MM.1S (cell line): ENCODE measurements around the gene EPM2AIP1.
A peak's percentile ranks its signal among the peaks of the same experiment; 100 is the strongest.

ENCODE experiments used
- DNase-seq: peaks from one replicate; pipeline ENCODE4 v3.0.0-alpha.2; 2015
- H2AFZ ChIP-seq: fragments of 300-600 bp; sonication (generic); 2 replicates; pipeline ENCODE4 v1.6.0; 2016; ENCODE audit warnings: antibody characterized with exemption, low read length
- H3F3A ChIP-seq: fragments of 300-600 bp; sonication (generic); 2 replicates; pipeline ENCODE4 v1.6.1; 2016; ENCODE audit warnings: mild to moderate bottlenecking, antibody characterized with exemption, low read length, moderate library complexity, mixed read lengths; ENCODE audit not compliant: insufficient read depth
- H3K27ac ChIP-seq: fragments of 300-600 bp; sonication (generic); 2 replicates; pipeline ENCODE4 v1.5.1; 2016; ENCODE audit warnings: mild to moderate bottlenecking, low read length
- H3K27me3 ChIP-seq: fragments of 300-600 bp; sonication (generic); replicated peaks from 2 replicates; pipeline ENCODE4 v1.6.0; 2016; ENCODE audit warnings: low read length; ENCODE audit not compliant: insufficient read depth
- H3K36me3 ChIP-seq: fragments of 300-600 bp; sonication (generic); replicated peaks from 2 replicates; pipeline ENCODE4 v1.6.1; 2016; ENCODE audit warnings: mild to moderate bottlenecking, low read length, mixed read lengths; ENCODE audit not compliant: insufficient read depth
- H3K4me1 ChIP-seq: fragments of 300-600 bp; sonication (generic); 2 replicates; pipeline ENCODE4 v1.6.1; 2016; ENCODE audit warnings: low read length, mixed read lengths
- H3K4me2 ChIP-seq: fragments of 300-600 bp; sonication (generic); 2 replicates; pipeline ENCODE4 v1.6.0; 2016; ENCODE audit warnings: low read depth, low read length
- H3K4me3 ChIP-seq: fragments of 300-600 bp; sonication (generic); 2 replicates; pipeline ENCODE4 v1.5.1; 2016; ENCODE audit warnings: low read length, mixed read lengths
- H3K79me2 ChIP-seq: fragments of 300-600 bp; sonication (generic); 2 replicates; pipeline ENCODE4 v1.6.1; 2016; ENCODE audit warnings: mixed run types, low read length, mixed read lengths
- H3K9ac ChIP-seq: fragments of 300-600 bp; sonication (generic); 2 replicates; pipeline ENCODE4 v1.6.1; 2016; ENCODE audit warnings: low read length, mixed read lengths
- H3K9me2 ChIP-seq: fragments of 300-600 bp; sonication (generic); replicated peaks from 2 replicates; pipeline ENCODE4 v1.6.1; 2016; ENCODE audit warnings: mild to moderate bottlenecking, low read length, mixed read lengths; ENCODE audit not compliant: insufficient read depth
- H3K9me3 ChIP-seq: fragments of 300-600 bp; sonication (generic); replicated peaks from 2 replicates; pipeline ENCODE4 v1.6.1; 2016; ENCODE audit warnings: mild to moderate bottlenecking, low read length, mixed read lengths; ENCODE audit not compliant: insufficient read depth
- H4K20me1 ChIP-seq: fragments of 300-600 bp; sonication (generic); 2 replicates; pipeline ENCODE4 v1.6.1; 2016; ENCODE audit warnings: mild to moderate bottlenecking, low read length, moderate library complexity, mixed read lengths; ENCODE audit not compliant: insufficient read depth
- CTCF ChIP-seq: fragments of 300-600 bp; sonication (generic); IDR thresholded peaks from 2 replicates; pipeline ENCODE4 v1.5.1; 2016; ENCODE audit warnings: antibody characterized with exemption, low read length, mixed read lengths
- EZH2 ChIP-seq: fragments of 300-600 bp; sonication (generic); optimal IDR thresholded peaks from 2 replicates; pipeline ENCODE3; 2017; ENCODE audit warnings: low read depth, mild to moderate bottlenecking, antibody characterized with exemption, low read length, mixed read lengths
- EZH2phosphoT487 ChIP-seq: fragments of 300-600 bp; sonication (generic); IDR thresholded peaks from 2 replicates; pipeline ENCODE4 v1.6.1; 2018; ENCODE audit warnings: antibody characterized with exemption, low read length

The EPM2AIP1 gene

GRCh38 chr3:37014620-37015019 is 21.7 kb upstream of the EPM2AIP1 start:
- Histone ChIP-seq H2AFZ (no peak overlapping the region), H3K9me2 (no peaks in the 10 kb centered on the region), H3K36me3 (peaks cover 3% of the 10 kb centered on the region; the same call in 1 of the 2 replicates), H3K4me2 (no peak overlapping the region), H3K4me3 (no peak overlapping the region), H3F3A (no peaks in the 10 kb centered on the region), H3K27me3 (no peaks in the 10 kb centered on the region), H4K20me1 (no peaks in the 10 kb centered on the region), H3K27ac (no peak overlapping the region), H3K4me1 (no peaks in the 10 kb centered on the region), H3K9ac (no peak overlapping the region), H3K79me2 (no peaks in the 10 kb centered on the region), H3K9me3 (no peaks in the 10 kb centered on the region)
- DNase-seq: no peak
- TF ChIP-seq EZH2phosphoT487 (no peak), CTCF (no peak), EZH2 (no peak)

GRCh38 chr3:36993326-36994283 is 674 bp upstream of the EPM2AIP1 start, which contains the start of gene MLH1:
Gene MLH1, plus strand, starts transcription at chr3:36993518. Its CDS starts 30 bp downstream, at chr3:36993548.
- H3K9me3 ChIP-seq: no peaks in the 10 kb centered on the region
- H3K4me3 ChIP-seq: peak within 1 kb of the TSS; percentile 75
- H3K9me2 ChIP-seq: no peaks in the 10 kb centered on the region
- peaks cover 15% of the 10 kb centered on the region for H3K36me3 ChIP-seq
- no peaks in the 10 kb centered on the region for H3K27me3 ChIP-seq
- no peaks in the 10 kb centered on the region for H3F3A ChIP-seq
- H3K79me2 ChIP-seq: peaks cover 29% of the 10 kb centered on the region
- peak within 1 kb of the TSS; percentile 76 for H2AFZ ChIP-seq
- H3K27ac ChIP-seq: peak within 1 kb of the TSS; percentile 88
- TF ChIP-seq CTCF (no peak), EZH2 (no peak), EZH2phosphoT487 (no peak)
- DNase-seq: peak; percentile 100
- peak within 1 kb of the TSS; percentile 79 for H3K4me2 ChIP-seq
- no peaks in the 10 kb centered on the region for H4K20me1 ChIP-seq
- H3K9ac ChIP-seq: peak within 1 kb of the TSS; percentile 78
- H3K4me1 ChIP-seq: peaks cover 6% of the 10 kb centered on the region; the same call in 1 of the 2 replicates

GRCh38 chr3:36991923-36992805 is 767 bp downstream of the EPM2AIP1 start:
- Histone ChIP-seq H3K9me2 (no peaks in the 10 kb centered on the region), H4K20me1 (no peaks in the 10 kb centered on the region), H3K4me1 (peaks cover 6% of the 10 kb centered on the region; the same call in 1 of the 2 replicates), H3K9ac (peak overlapping the region; percentile 64), H3K27ac (peak overlapping the region; percentile 88), H3K4me3 (peak overlapping the region; percentile 69), H3K27me3 (no peaks in the 10 kb centered on the region), H3K36me3 (peaks cover 7% of the 10 kb centered on the region; the same call in 1 of the 2 replicates), H3K9me3 (no peaks in the 10 kb centered on the region), H3K4me2 (peak overlapping the region; percentile 75), H3F3A (no peaks in the 10 kb centered on the region), H3K79me2 (peaks cover 20% of the 10 kb centered on the region), H2AFZ (peak overlapping the region; percentile 76)
- TF ChIP-seq CTCF (no peak), EZH2phosphoT487 (no peak), EZH2 (no peak)
- peak; percentile 8 for DNase-seq
